Lower leg skin (tissue), 4 donors: Measurements from ENCODE around the gene TRIM65. TPM values are rescaled to one million over a fixed set of nuclear protein-coding genes. Genes with fewer than 3 reads are reported as not detected.

Experiments used
- DNase-seq, 2 donors: peaks; one replicate each; pipeline ENCODE4 v3.0.0-alpha.2; 2019; ENCODE audit warnings: low spot score in 2 of 2
- H3K4me3 ChIP-seq: fragments of 200-600 bp; sonication (generic); 2 replicates; pipeline ENCODE4 v1.5.1; 2017; ENCODE audit warnings: mild to moderate bottlenecking, low read depth; ENCODE audit not compliant: poor library complexity, severe bottlenecking
- CTCF ChIP-seq, 3 donors: fragments of 450-650 bp; IDR thresholded peaks; one replicate each; pipeline ENCODE4 v1.5.1; 2016; ENCODE audit warnings: antibody characterized with exemption in 3 of 3, mild to moderate bottlenecking in 3 of 3, moderate library complexity in 2 of 3
- POLR2A ChIP-seq, 2 donors: fragments of 450-650 bp; IDR thresholded peaks; one replicate each; pipeline ENCODE4 v1.6.1; 2016 to 2017; ENCODE audit warnings: antibody characterized with exemption in 2 of 2, mild to moderate bottlenecking in 1 of 2, moderate library complexity in 1 of 2
- WGBS, 2 donors: methylation state at CpG; one replicate each; pipeline ENCODE4 v1.1.5; 2018; 5-methylcytosine and 5-hydroxymethylcytosine counted together
- intact Hi-C: fragments of 100-400 bp; cut with DNase I; formaldehyde crosslinking; loops from one replicate; pipeline ENCODE4 v1.15.0; 2023; ENCODE audit warnings: low total_unique reads
- total RNA-seq, 4 donors: library from RNA; depleted of rRNA; stranded (reverse); fragments of >200 nt; gene quantifications; one replicate each; pipeline ENCODE4 v1.1.0, GENCODE V29; 2016

The TRIM65 gene
- total RNA-seq, 4 donors from 2014 or later: 23.1 to 36.3 (median 32.2) TPM

GRCh38 chr17:75920045-75920560 is 23.4 kb upstream of the TRIM65 start:
- intact Hi-C loops: no loop called here
- no peak overlapping the region for H3K4me3 ChIP-seq
- DNase-seq: no peak
- WGBS, 2 donors: 87% methylated on average over 11 of the region's 11 CpGs; no CpG with 5 or more reads in 1 of the 2 donors
- TF ChIP-seq CTCF (IDR thresholded peaks at IDR 0.05) (no peak), POLR2A (IDR thresholded peaks at IDR 0.05) (no peak)

- no peak for DNase-seq
- no peak overlapping the region for H3K4me3 ChIP-seq
- intact Hi-C loops: no loop called here
- WGBS, 2 donors: 93 to 94% methylated on average over 21 to 22 of the region's 22 CpGs
- TF ChIP-seq CTCF (IDR thresholded peaks at IDR 0.05): no peak
- no peak for TF ChIP-seq POLR2A (IDR thresholded peaks at IDR 0.05)
These were observed 22.9 kb upstream of the TRIM65 start for GRCh38 chr17:75919611-75920010.

GRCh38 chr17:75917917-75918445 is 21.2 kb upstream of the TRIM65 start:
- 97 to 98% methylated on average over 18 to 20 of the region's 31 CpGs for WGBS, 2 donors
- H3K4me3 ChIP-seq: no peak overlapping the region
- intact Hi-C loops: no loop called here
- no peak for DNase-seq
- no peak for TF ChIP-seq CTCF (IDR thresholded peaks at IDR 0.05)
- no peak for TF ChIP-seq POLR2A (IDR thresholded peaks at IDR 0.05)

- TF ChIP-seq CTCF (IDR thresholded peaks at IDR 0.05): no peak
- no peak for TF ChIP-seq POLR2A (IDR thresholded peaks at IDR 0.05)
- intact Hi-C loops: no loop called here
- WGBS, 2 donors: 89 to 95% methylated on average over 21 to 22 of the region's 23 CpGs
- H3K4me3 ChIP-seq: no peak overlapping the region
- no peak for DNase-seq
These were observed 20.6 kb upstream of the TRIM65 start for GRCh38 chr17:75917141-75917916.

- DNase-seq: no peak
- no peak overlapping the region for H3K4me3 ChIP-seq
- intact Hi-C loops: no loop called here
- 85 to 96% methylated on average over 7 to 8 of the region's 8 CpGs for WGBS, 2 donors
- TF ChIP-seq POLR2A (IDR thresholded peaks at IDR 0.05): no peak
- TF ChIP-seq CTCF (IDR thresholded peaks at IDR 0.05): no peak
These were observed 18.5 kb upstream of the TRIM65 start for GRCh38 chr17:75915268-75915667.
